ENCODE results near the gene MTCL3.
"Not testable (repeated sequence)": the region's sequence is repeated elsewhere in the genome, so short reads cannot be mapped to it uniquely, and the experiment has no call there.

The MTCL3 gene

GRCh38 chr6:127435626-127436220, 83.4 kb downstream of the MTCL3 start:
- Histone ChIP-seq H3K4me1 (no peaks in the 10 kb centered on the region), H3K4me3 (no peak overlapping the region), H3K27ac (no peak overlapping the region), H3K27me3 (no peaks in the 10 kb centered on the region), H3K9me3 (no peaks in the 10 kb centered on the region), H3K36me3 (no peaks in the 10 kb centered on the region)
- DNase-seq, result no peak
- TF ChIP-seq, protein P1, sequence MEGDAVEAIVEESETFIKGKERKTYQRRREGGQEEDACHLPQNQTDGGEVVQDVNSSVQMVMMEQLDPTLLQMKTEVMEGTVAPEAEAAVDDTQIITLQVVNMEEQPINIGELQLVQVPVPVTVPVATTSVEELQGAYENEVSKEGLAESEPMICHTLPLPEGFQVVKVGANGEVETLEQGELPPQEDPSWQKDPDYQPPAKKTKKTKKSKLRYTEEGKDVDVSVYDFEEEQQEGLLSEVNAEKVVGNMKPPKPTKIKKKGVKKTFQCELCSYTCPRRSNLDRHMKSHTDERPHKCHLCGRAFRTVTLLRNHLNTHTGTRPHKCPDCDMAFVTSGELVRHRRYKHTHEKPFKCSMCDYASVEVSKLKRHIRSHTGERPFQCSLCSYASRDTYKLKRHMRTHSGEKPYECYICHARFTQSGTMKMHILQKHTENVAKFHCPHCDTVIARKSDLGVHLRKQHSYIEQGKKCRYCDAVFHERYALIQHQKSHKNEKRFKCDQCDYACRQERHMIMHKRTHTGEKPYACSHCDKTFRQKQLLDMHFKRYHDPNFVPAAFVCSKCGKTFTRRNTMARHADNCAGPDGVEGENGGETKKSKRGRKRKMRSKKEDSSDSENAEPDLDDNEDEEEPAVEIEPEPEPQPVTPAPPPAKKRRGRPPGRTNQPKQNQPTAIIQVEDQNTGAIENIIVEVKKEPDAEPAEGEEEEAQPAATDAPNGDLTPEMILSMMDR (IDR thresholded peaks at IDR 0.05), result no peak
- intact Hi-C loops (cut with DNase I; ENCODE audit: low total_unique reads), result no loop called here

DNA sequence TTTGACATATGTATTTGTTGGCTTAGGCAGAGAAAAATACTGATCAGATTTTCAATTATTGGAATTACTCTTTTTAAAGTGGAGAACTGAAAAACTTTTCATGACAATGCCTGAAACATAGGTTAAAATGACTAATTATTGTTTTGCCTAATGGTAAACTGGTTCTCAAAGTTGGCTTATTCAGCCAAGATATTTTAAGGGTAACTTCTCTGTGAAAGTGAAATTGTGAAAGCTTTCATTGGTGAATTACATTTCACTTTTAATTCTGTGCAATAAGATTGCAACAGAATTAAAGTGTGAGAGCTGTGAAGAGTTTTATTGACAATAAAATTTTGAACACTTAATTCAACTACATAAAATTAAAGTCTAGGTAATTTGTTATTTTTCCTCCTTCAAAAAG, 84.5 kb downstream of the MTCL3 start:
- TF ChIP-seq, protein P1 (IDR thresholded peaks at IDR 0.05), result no peak
- Histone ChIP-seq H3K27ac (no peak overlapping the region), H3K9me3 (no peaks in the 10 kb centered on the region), H3K27me3 (no peaks in the 10 kb centered on the region), H3K4me1 (no peaks in the 10 kb centered on the region), H3K4me3 (no peak overlapping the region), H3K36me3 (no peaks in the 10 kb centered on the region)
- DNase-seq, result no peak
- intact Hi-C loops (cut with DNase I; ENCODE audit: low total_unique reads), result no loop called here

DNA sequence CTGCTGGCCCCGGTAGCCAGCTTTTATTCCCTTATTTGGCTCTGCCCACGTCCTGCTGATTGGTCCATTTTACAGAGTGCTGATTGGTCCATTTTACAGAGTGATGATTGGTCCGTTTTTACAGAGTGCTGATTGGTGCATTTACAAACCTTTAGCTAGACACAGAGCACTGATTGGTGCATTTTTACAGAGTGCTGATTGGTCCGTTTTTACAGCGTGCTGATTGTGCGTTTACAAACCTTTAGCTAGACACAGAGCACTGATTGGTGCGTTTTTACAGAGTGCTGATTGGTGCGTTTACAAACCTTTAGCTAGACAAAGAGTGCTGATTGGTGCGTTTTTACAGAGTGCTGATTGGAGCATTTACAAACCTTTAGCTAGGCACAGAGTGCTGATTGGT, 90.6 kb downstream of the MTCL3 start:
- DNase-seq; H3K9me3 ChIP-seq; H3K4me3 ChIP-seq; intact Hi-C loops (cut with DNase I; ENCODE audit: low total_unique reads); H3K27ac ChIP-seq; H3K36me3 ChIP-seq; H3K27me3 ChIP-seq; H3K4me1 ChIP-seq: not testable (repeated sequence)

- H3K36me3 ChIP-seq, result no peaks in the 10 kb centered on the region
- no peaks in the 10 kb centered on the region for H3K27me3 ChIP-seq
- intact Hi-C loops (cut with DNase I; ENCODE audit: low total_unique reads), result no loop called here
- DNase-seq, result no peak
- H3K27ac ChIP-seq, result no peak overlapping the region
- H3K4me1 ChIP-seq, result peaks cover 0 to 14% (median 0%) of the 10 kb centered on the region in 4 donors
- no peaks in the 10 kb centered on the region for H3K9me3 ChIP-seq
- no peak overlapping the region for H3K4me3 ChIP-seq
- TF ChIP-seq, protein P1 (IDR thresholded peaks at IDR 0.05), result no peak
These were observed 95.2 kb downstream of the MTCL3 start for GRCh38 chr6:127423921-127424320.
